ENCODE results near the gene ABHD12.

Gene ABHD12

DNA sequence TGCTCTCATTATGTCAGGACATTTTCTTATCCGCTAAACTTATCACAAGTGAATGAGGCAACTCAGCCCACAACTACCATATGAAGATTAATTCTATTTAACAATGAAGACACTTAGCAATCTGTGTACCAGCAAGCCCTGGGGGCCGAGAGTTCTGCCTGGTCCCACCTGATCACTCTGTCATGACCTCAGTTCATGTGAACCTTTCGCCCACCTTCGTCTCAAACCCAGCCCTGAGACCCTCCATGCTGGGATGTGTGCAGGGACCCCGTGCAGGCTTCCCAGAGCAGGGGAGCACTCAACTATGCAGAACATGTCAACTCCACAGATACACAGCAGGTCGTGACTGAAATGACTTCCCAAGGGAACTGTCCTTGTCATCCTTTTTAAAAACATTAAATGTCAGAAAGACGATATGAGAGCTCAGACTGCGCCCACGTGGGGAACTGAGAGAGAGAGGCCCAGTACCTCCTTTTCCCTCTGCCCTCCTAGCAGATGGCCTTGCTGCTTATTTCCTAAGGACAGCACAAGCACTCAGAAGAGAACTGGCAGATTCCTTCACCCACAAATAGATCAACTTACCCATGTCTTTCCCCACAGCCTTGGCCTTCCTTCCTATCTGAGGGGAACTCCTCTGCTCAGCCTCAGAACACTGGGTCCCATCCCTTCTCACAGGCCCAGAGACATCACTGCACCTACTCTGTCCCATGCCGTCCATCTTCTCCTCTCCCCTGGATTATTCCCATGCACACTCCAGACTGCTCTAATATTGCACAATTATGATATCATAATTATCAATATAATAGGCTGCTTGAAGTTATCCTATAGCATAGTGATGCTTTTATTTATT lies 11.5 kb downstream of the ABHD12 start:
- H3K27me3 ChIP-seq (replicated peaks; ENCODE audit: control insufficient read depth, insufficient read depth, low read length): no peaks in the 10 kb centered on the region
- no peaks in the 10 kb centered on the region for H3K36me3 ChIP-seq (ENCODE audit: control insufficient read depth, insufficient read depth, low read length, severe bottlenecking)
- H3K4me1 ChIP-seq (ENCODE audit: control insufficient read depth, insufficient read depth, low read length): peaks cover 6% of the 10 kb centered on the region
- no peak for DNase-seq (ENCODE audit: low read depth)
- no peak overlapping the region for H3K4me3 ChIP-seq (ENCODE audit: low read length)
- H3K9ac ChIP-seq (ENCODE audit: low read length): no peak overlapping the region
- no peaks in the 10 kb centered on the region for H3K9me3 ChIP-seq (ENCODE audit: control insufficient read depth, low read length)

DNA sequence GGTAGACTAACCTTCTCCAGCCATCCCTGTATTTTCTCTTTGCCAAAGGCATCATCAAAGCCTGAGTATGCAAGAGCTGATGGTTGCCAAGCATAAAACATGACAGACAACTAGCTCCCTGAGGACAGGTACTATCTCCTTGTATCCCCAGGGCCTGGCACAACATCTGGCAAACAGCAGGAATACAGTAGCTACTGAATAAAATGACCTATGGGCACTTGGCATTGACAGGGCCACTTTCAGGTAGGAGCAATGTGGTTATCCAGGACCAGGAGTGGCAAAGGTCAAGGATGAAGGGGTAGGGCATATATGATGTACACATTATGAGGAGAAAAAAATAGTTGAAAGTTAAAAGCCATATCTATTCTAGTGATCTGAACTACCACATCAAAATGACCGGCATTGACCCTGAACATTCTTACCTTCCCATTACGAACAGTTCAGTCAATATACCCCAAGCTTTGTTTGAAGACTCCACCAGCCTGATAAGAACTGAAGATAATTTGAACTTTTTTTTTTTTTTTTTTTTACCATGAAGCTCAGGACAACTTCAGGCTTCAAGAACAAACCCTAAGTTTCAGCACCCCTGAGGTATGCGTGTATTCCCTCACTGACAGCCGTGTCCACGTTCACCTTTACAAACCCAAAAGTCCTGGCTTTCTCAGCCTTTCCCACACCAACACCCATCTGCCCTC lies 12.3 kb downstream of the ABHD12 start:
- Histone ChIP-seq H3K4me1 (ENCODE audit: control insufficient read depth, insufficient read depth, low read length) (peaks cover 6% of the 10 kb centered on the region), H3K4me3 (ENCODE audit: low read length) (no peak overlapping the region), H3K9ac (ENCODE audit: low read length) (no peak overlapping the region), H3K27me3 (replicated peaks; ENCODE audit: control insufficient read depth, insufficient read depth, low read length) (no peaks in the 10 kb centered on the region), H3K9me3 (ENCODE audit: control insufficient read depth, low read length) (no peaks in the 10 kb centered on the region), H3K36me3 (ENCODE audit: control insufficient read depth, insufficient read depth, low read length, severe bottlenecking) (no peaks in the 10 kb centered on the region)
- DNase-seq (ENCODE audit: low read depth): no peak

GRCh38 chr20:25376886-25377285 lies 13.7 kb downstream of the ABHD12 start:
- DNase-seq (ENCODE audit: low read depth): no peak
- peaks cover 6% of the 10 kb centered on the region for H3K4me1 ChIP-seq (ENCODE audit: control insufficient read depth, insufficient read depth, low read length)
- H3K36me3 ChIP-seq (ENCODE audit: control insufficient read depth, insufficient read depth, low read length, severe bottlenecking): no peaks in the 10 kb centered on the region
- no peak overlapping the region for H3K9ac ChIP-seq (ENCODE audit: low read length)
- H3K4me3 ChIP-seq (ENCODE audit: low read length): no peak overlapping the region
- peaks cover 10% of the 10 kb centered on the region for H3K9me3 ChIP-seq (ENCODE audit: control insufficient read depth, low read length)
- H3K27me3 ChIP-seq (replicated peaks; ENCODE audit: control insufficient read depth, insufficient read depth, low read length): no peaks in the 10 kb centered on the region

DNA sequence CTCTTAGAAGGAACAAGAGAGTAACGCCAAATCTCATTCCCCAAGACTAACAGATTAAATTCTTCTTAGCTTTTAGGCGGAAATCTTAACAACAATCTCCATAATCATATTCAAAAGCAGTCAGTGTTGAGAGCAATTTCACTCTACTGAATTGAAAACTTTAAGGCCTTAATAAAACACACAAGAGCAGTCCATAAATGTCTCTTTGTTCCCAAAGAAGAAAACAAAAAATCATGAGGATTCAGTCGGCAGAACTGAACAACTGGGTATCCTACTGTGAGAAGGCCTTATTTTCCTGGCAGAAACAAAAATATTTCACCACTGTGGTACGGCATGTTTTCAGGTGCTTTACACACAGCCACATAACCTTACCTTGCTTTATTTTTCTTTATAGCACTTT lies 14.4 kb downstream of the ABHD12 start:
- Histone ChIP-seq H3K36me3 (ENCODE audit: control insufficient read depth, insufficient read depth, low read length, severe bottlenecking) (no peaks in the 10 kb centered on the region), H3K9ac (ENCODE audit: low read length) (no peak overlapping the region), H3K4me1 (ENCODE audit: control insufficient read depth, insufficient read depth, low read length) (peaks cover 6% of the 10 kb centered on the region), H3K4me3 (ENCODE audit: low read length) (no peak overlapping the region), H3K27me3 (replicated peaks; ENCODE audit: control insufficient read depth, insufficient read depth, low read length) (no peaks in the 10 kb centered on the region), H3K9me3 (ENCODE audit: control insufficient read depth, low read length) (peaks cover 11% of the 10 kb centered on the region)
- DNase-seq (ENCODE audit: low read depth): no peak

DNA sequence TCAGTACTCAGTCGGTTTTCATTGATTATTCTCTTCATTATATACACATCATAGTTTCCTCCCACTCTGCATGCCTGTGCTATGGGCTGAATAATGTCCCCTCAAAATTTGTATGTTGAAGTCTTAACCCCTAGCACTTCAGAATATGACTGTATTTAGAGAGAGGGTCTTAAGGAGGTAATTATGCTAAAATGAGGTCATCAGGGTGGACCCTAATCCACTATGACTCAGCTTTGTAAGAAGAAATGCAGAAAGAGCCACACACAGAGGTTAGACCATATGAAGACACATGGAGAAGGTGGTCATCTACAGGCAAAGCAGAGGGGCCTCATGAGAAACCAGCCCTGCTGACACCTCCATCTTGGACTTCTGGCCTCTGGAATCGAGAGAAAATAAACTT lies 15.8 kb downstream of the ABHD12 start:
- Histone ChIP-seq H3K36me3 (ENCODE audit: control insufficient read depth, insufficient read depth, low read length, severe bottlenecking) (no peaks in the 10 kb centered on the region), H3K9ac (ENCODE audit: low read length) (no peak overlapping the region), H3K4me3 (ENCODE audit: low read length) (no peak overlapping the region), H3K9me3 (ENCODE audit: control insufficient read depth, low read length) (peaks cover 11% of the 10 kb centered on the region), H3K27me3 (replicated peaks; ENCODE audit: control insufficient read depth, insufficient read depth, low read length) (no peaks in the 10 kb centered on the region), H3K4me1 (ENCODE audit: control insufficient read depth, insufficient read depth, low read length) (peaks cover 6% of the 10 kb centered on the region)
- DNase-seq (ENCODE audit: low read depth): no peak

DNA sequence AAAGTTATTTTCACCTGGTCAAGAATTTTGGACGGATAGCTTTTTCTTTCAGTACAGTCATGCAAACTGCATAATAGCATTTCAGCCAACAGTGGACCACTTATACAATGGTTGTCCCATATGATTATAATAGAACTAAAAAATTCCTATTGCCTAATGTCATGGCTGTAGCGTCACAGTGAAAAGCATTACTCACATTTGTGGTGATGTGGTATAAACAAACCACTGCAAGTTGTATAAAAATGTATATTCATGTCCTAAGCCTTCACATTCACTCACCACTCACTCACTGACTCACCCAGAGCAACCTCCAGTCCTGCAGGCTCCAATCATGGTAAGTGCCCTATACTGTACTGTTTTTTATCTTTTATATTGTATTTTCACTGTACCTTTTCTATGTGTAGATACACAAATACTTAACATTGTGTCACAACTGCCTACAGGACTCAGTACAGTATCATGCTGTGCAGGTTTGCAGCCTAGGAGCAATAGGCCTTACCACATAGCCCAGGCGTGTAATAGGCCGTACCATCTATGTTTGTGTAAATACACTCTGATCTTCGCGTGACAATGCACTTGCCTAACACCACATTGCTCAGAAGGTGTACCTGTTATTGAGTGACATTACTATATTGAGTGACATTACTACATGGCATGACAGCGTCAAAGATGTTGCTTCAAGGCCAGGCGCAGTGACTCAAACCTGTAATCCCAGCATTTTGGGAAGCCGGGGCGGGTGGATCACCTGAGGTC lies 17.9 kb downstream of the ABHD12 start:
- Histone ChIP-seq H3K9ac (ENCODE audit: low read length) (no peak overlapping the region), H3K4me3 (ENCODE audit: low read length) (no peak overlapping the region), H3K4me1 (ENCODE audit: control insufficient read depth, insufficient read depth, low read length) (no peaks in the 10 kb centered on the region), H3K27me3 (replicated peaks; ENCODE audit: control insufficient read depth, insufficient read depth, low read length) (no peaks in the 10 kb centered on the region), H3K36me3 (ENCODE audit: control insufficient read depth, insufficient read depth, low read length, severe bottlenecking) (no peaks in the 10 kb centered on the region), H3K9me3 (ENCODE audit: control insufficient read depth, low read length) (peaks cover 11% of the 10 kb centered on the region)
- peak; percentile 63 for DNase-seq (ENCODE audit: low read depth)

GRCh38 chr20:25369971-25370370 lies 20.7 kb downstream of the ABHD12 start:
- H3K9ac ChIP-seq (ENCODE audit: low read length): no peak overlapping the region
- DNase-seq (ENCODE audit: low read depth): no peak
- no peaks in the 10 kb centered on the region for H3K27me3 ChIP-seq (replicated peaks; ENCODE audit: control insufficient read depth, insufficient read depth, low read length)
- H3K9me3 ChIP-seq (ENCODE audit: control insufficient read depth, low read length): peaks cover 11% of the 10 kb centered on the region
- no peaks in the 10 kb centered on the region for H3K4me1 ChIP-seq (ENCODE audit: control insufficient read depth, insufficient read depth, low read length)
- H3K4me3 ChIP-seq (ENCODE audit: low read length): no peak overlapping the region
- no peaks in the 10 kb centered on the region for H3K36me3 ChIP-seq (ENCODE audit: control insufficient read depth, insufficient read depth, low read length, severe bottlenecking)

DNA sequence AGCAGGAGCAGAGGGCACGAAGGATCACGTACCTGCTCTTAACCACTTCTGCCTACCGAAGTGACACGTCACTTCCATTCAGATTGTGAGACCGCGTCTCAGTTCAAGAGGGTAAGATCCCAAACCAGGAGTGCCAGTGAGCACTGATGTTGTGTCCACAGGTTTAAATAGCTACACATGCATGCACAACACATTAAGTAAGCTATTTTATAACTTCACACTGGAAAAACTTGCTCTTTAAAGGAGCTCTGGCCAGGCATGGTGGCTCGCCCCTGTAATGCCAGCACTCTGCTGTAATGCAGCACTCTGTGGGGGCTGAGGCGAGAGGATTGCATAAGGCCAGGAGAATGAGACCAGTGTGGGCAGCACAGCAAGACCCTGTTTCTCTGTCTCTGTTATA lies 21.1 kb downstream of the ABHD12 start:
- Histone ChIP-seq H3K36me3 (ENCODE audit: control insufficient read depth, insufficient read depth, low read length, severe bottlenecking) (no peaks in the 10 kb centered on the region), H3K9ac (ENCODE audit: low read length) (no peak overlapping the region), H3K9me3 (ENCODE audit: control insufficient read depth, low read length) (peaks cover 11% of the 10 kb centered on the region), H3K27me3 (replicated peaks; ENCODE audit: control insufficient read depth, insufficient read depth, low read length) (no peaks in the 10 kb centered on the region), H3K4me1 (ENCODE audit: control insufficient read depth, insufficient read depth, low read length) (no peaks in the 10 kb centered on the region), H3K4me3 (ENCODE audit: low read length) (no peak overlapping the region)
- no peak for DNase-seq (ENCODE audit: low read depth)

DNA sequence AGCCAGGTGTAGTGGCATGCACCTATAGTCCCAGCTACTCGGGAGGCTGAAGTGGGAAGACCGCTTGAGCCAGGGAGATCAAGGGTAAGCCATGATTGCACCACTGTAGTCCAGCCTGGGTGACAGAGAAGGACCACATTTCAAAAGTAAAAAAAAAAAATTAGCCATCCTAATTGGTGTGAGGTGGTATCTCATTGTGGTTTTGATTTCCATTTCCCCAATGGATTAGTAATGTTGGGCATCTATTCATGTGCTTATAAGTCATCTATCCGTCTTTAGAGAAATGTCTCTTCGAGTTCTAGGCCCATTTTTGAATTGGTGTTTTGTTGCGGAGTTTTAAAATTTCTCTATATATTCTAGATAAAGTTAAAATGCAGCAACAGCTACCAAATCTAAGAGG lies 21.7 kb downstream of the ABHD12 start:
- H3K4me1 ChIP-seq (ENCODE audit: control insufficient read depth, insufficient read depth, low read length): no peaks in the 10 kb centered on the region
- no peaks in the 10 kb centered on the region for H3K36me3 ChIP-seq (ENCODE audit: control insufficient read depth, insufficient read depth, low read length, severe bottlenecking)
- H3K4me3 ChIP-seq (ENCODE audit: low read length): no peak overlapping the region
- H3K9me3 ChIP-seq (ENCODE audit: control insufficient read depth, low read length): peaks cover 11% of the 10 kb centered on the region
- H3K9ac ChIP-seq (ENCODE audit: low read length): no peak overlapping the region
- no peak for DNase-seq (ENCODE audit: low read depth)
- no peaks in the 10 kb centered on the region for H3K27me3 ChIP-seq (replicated peaks; ENCODE audit: control insufficient read depth, insufficient read depth, low read length)

DNA sequence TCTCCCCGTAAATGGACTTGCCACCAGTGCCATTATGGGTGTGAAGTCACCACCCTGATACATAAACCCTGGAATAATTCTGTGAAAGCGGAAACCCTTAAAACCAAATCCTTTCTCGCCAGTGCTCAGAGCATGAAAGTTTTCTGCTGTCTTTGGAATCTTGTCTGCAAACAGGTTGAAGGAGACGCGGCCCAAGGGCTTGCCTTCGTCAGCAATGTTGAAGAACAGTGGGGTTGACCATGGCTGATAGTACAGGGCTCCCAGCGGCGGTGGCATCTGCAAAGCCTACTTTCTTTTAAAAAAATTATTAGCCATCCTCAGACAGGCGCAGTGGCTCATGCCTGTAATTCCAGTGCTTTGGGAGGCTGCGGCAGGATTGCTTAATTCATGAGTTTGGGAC lies 22.1 kb downstream of the ABHD12 start:
- Histone ChIP-seq H3K9ac (ENCODE audit: low read length) (no peak overlapping the region), H3K36me3 (ENCODE audit: control insufficient read depth, insufficient read depth, low read length, severe bottlenecking) (no peaks in the 10 kb centered on the region), H3K9me3 (ENCODE audit: control insufficient read depth, low read length) (peaks cover 11% of the 10 kb centered on the region), H3K4me3 (ENCODE audit: low read length) (no peak overlapping the region), H3K27me3 (replicated peaks; ENCODE audit: control insufficient read depth, insufficient read depth, low read length) (no peaks in the 10 kb centered on the region), H3K4me1 (ENCODE audit: control insufficient read depth, insufficient read depth, low read length) (no peaks in the 10 kb centered on the region)
- no peak for DNase-seq (ENCODE audit: low read depth)

All from adipocyte (in vitro differentiated cells).